ENCODE results near the gene SCFD2.
"Not testable (repeated sequence)": the region's sequence is repeated elsewhere in the genome, so short reads cannot be mapped to it uniquely, and the experiment has no call there.

Gene SCFD2

GRCh38 chr4:53169695-53170617 lies 195.9 kb downstream of the SCFD2 start:
- TF ChIP-seq POLR2A (IDR thresholded peaks at IDR 0.05; ENCODE audit: low read depth, low read length), result no peak
- FAIRE-seq (no peak), DNase-seq (ENCODE audit: insufficient read length, low spot score) (no peak)

GRCh38 chr4:53168228-53168627 lies 197.6 kb downstream of the SCFD2 start:
- FAIRE-seq, result no peak
- TF ChIP-seq POLR2A (IDR thresholded peaks at IDR 0.05; ENCODE audit: low read depth, low read length), result no peak
- DNase-seq (ENCODE audit: insufficient read length, low spot score), result no peak

- no peak for DNase-seq (ENCODE audit: insufficient read length, low spot score)
- TF ChIP-seq POLR2A (IDR thresholded peaks at IDR 0.05; ENCODE audit: low read depth, low read length), result no peak
- FAIRE-seq, result no peak
These were observed 202.9 kb downstream of the SCFD2 start for GRCh38 chr4:53162969-53163368.

GRCh38 chr4:53161787-53162433 lies 204.0 kb downstream of the SCFD2 start:
- no peak for DNase-seq (ENCODE audit: insufficient read length, low spot score)
- no peak for TF ChIP-seq POLR2A (IDR thresholded peaks at IDR 0.05; ENCODE audit: low read depth, low read length)
- FAIRE-seq, result no peak

GRCh38 chr4:53161051-53161786 lies 204.6 kb downstream of the SCFD2 start:
- TF ChIP-seq POLR2A (IDR thresholded peaks at IDR 0.05; ENCODE audit: low read depth, low read length), result no peak
- FAIRE-seq (no peak), DNase-seq (ENCODE audit: insufficient read length, low spot score) (no peak)

GRCh38 chr4:53156896-53157295 lies 209.0 kb downstream of the SCFD2 start:
- FAIRE-seq (no peak), DNase-seq (ENCODE audit: insufficient read length, low spot score) (no peak)
- TF ChIP-seq POLR2A (IDR thresholded peaks at IDR 0.05; ENCODE audit: low read depth, low read length), result no peak

GRCh38 chr4:53152467-53152866 lies 213.4 kb downstream of the SCFD2 start:
- no peak for TF ChIP-seq POLR2A (IDR thresholded peaks at IDR 0.05; ENCODE audit: low read depth, low read length)
- FAIRE-seq (no peak), DNase-seq (ENCODE audit: insufficient read length, low spot score) (no peak)

- DNase-seq (ENCODE audit: insufficient read length, low spot score) (no peak), FAIRE-seq (no peak)
- TF ChIP-seq POLR2A (IDR thresholded peaks at IDR 0.05; ENCODE audit: low read depth, low read length), result no peak
These were observed 214.4 kb downstream of the SCFD2 start for GRCh38 chr4:53151489-53151788.

GRCh38 chr4:53150631-53151488 lies 215.0 kb downstream of the SCFD2 start:
- no peak for DNase-seq (ENCODE audit: insufficient read length, low spot score)
- FAIRE-seq, result no peak

GRCh38 chr4:53147711-53148110 lies 218.2 kb downstream of the SCFD2 start:
- no peak for TF ChIP-seq POLR2A (IDR thresholded peaks at IDR 0.05; ENCODE audit: low read depth, low read length)
- DNase-seq (ENCODE audit: insufficient read length, low spot score) (no peak), FAIRE-seq (no peak)

More at GRCh38 chr4:53150631-53151488, 215.0 kb downstream of the SCFD2 start:
- TF ChIP-seq POLR2A (IDR thresholded peaks at IDR 0.05; ENCODE audit: low read depth, low read length), result no peak

- DNase-seq (ENCODE audit: insufficient read length, low spot score) (no peak), FAIRE-seq (no peak)
- TF ChIP-seq POLR2A (IDR thresholded peaks at IDR 0.05; ENCODE audit: low read depth, low read length), result no peak
These were observed 218.7 kb downstream of the SCFD2 start for GRCh38 chr4:53147197-53147596.

GRCh38 chr4:53141308-53141707 lies 224.6 kb downstream of the SCFD2 start:
- DNase-seq (ENCODE audit: insufficient read length, low spot score), result no peak
- FAIRE-seq, result no peak
- TF ChIP-seq POLR2A (IDR thresholded peaks at IDR 0.05; ENCODE audit: low read depth, low read length), result no peak

GRCh38 chr4:53139256-53139655 lies 226.6 kb downstream of the SCFD2 start:
- DNase-seq (ENCODE audit: insufficient read length, low spot score); FAIRE-seq: not testable (repeated sequence)
